ENCODE results near the gene GPX1.
"Not testable (repeated sequence)": the region's sequence is repeated elsewhere in the genome, so short reads cannot be mapped to it uniquely, and the experiment has no call there.

Gene GPX1

GRCh38 chr3:49346797-49347251 lies 11.3 kb downstream of the GPX1 start:
- DNase-seq (ENCODE audit: insufficient read length, low spot score), result peak; percentile 45
- no peak for FAIRE-seq
- TF ChIP-seq POLR2A (IDR thresholded peaks at IDR 0.05; ENCODE audit: low read depth, low read length), result no peak

GRCh38 chr3:49343163-49343562 lies 15.0 kb downstream of the GPX1 start:
- no peak for TF ChIP-seq POLR2A (IDR thresholded peaks at IDR 0.05; ENCODE audit: low read depth, low read length)
- DNase-seq (ENCODE audit: insufficient read length, low spot score) (no peak), FAIRE-seq (no peak)

GRCh38 chr3:49341996-49342395 lies 16.2 kb downstream of the GPX1 start:
- TF ChIP-seq POLR2A (IDR thresholded peaks at IDR 0.05; ENCODE audit: low read depth, low read length), result no peak
- DNase-seq (ENCODE audit: insufficient read length, low spot score) (no peak), FAIRE-seq (no peak)

GRCh38 chr3:49339941-49340800 lies 18.0 kb downstream of the GPX1 start, which contains the start of gene USP4:
TSS of gene USP4 (minus strand) at chr3:49340053. CDS start at chr3:49340024, 29 bp downstream.
- DNase-seq (ENCODE audit: insufficient read length, low spot score), result peak; percentile 85
- FAIRE-seq, result no peak
- peak; percentile 76 for TF ChIP-seq POLR2A (IDR thresholded peaks at IDR 0.05; ENCODE audit: low read depth, low read length)

- FAIRE-seq, result no peak
- peak; percentile 36 for DNase-seq (ENCODE audit: insufficient read length, low spot score)
- TF ChIP-seq POLR2A (IDR thresholded peaks at IDR 0.05; ENCODE audit: low read depth, low read length), result no peak
These were observed 18.6 kb downstream of the GPX1 start for GRCh38 chr3:49339581-49339940.

- FAIRE-seq (no peak), DNase-seq (ENCODE audit: insufficient read length, low spot score) (no peak)
- no peak for TF ChIP-seq POLR2A (IDR thresholded peaks at IDR 0.05; ENCODE audit: low read depth, low read length)
These were observed 24.1 kb downstream of the GPX1 start for GRCh38 chr3:49333916-49334633.

- TF ChIP-seq POLR2A (IDR thresholded peaks at IDR 0.05; ENCODE audit: low read depth, low read length), result no peak
- no peak for FAIRE-seq
- no peak for DNase-seq (ENCODE audit: insufficient read length, low spot score)
These were observed 25.1 kb downstream of the GPX1 start for GRCh38 chr3:49333091-49333490.

- DNase-seq (ENCODE audit: insufficient read length, low spot score) (no peak), FAIRE-seq (no peak)
- no peak for TF ChIP-seq POLR2A (IDR thresholded peaks at IDR 0.05; ENCODE audit: low read depth, low read length)
These were observed 29.0 kb downstream of the GPX1 start for GRCh38 chr3:49329186-49329585.

- FAIRE-seq, result not testable (repeated sequence)
These were observed 29.8 kb downstream of the GPX1 start for GRCh38 chr3:49328350-49328749.

GRCh38 chr3:49327485-49327884 lies 30.7 kb downstream of the GPX1 start:
- no peak for DNase-seq (ENCODE audit: insufficient read length, low spot score)
- FAIRE-seq, result no peak
- TF ChIP-seq POLR2A (IDR thresholded peaks at IDR 0.05; ENCODE audit: low read depth, low read length), result no peak

More at GRCh38 chr3:49328350-49328749, 29.8 kb downstream of the GPX1 start:
- not testable (repeated sequence) for DNase-seq (ENCODE audit: insufficient read length, low spot score)

- FAIRE-seq (no peak), DNase-seq (ENCODE audit: insufficient read length, low spot score) (no peak)
- TF ChIP-seq POLR2A (IDR thresholded peaks at IDR 0.05; ENCODE audit: low read depth, low read length), result no peak
These were observed 33.4 kb downstream of the GPX1 start for GRCh38 chr3:49324768-49325167.

- FAIRE-seq (no peak), DNase-seq (ENCODE audit: insufficient read length, low spot score) (no peak)
- TF ChIP-seq POLR2A (IDR thresholded peaks at IDR 0.05; ENCODE audit: low read depth, low read length), result no peak
These were observed 41.3 kb downstream of the GPX1 start for GRCh38 chr3:49316696-49317457.

GRCh38 chr3:49313896-49314688 lies 44.1 kb downstream of the GPX1 start:
- no peak for FAIRE-seq
- no peak for TF ChIP-seq POLR2A (IDR thresholded peaks at IDR 0.05; ENCODE audit: low read depth, low read length)
- DNase-seq (ENCODE audit: insufficient read length, low spot score), result no peak

All from H54 (cell line).